ENCODE data around the gene CTPS2. TPM values are rescaled to one million over a fixed set of nuclear protein-coding genes. Genes with fewer than 3 reads are reported as not detected.
"Not testable (repeated sequence)": the region's sequence is repeated elsewhere in the genome, so short reads cannot be mapped to it uniquely, and the experiment has no call there.

The CTPS2 gene
- total RNA-seq, 1 donor from 2014 or later, result 16.4 TPM

- no peak for DNase-seq (ENCODE audit: low read depth)
- no peak overlapping the region for H3K4me3 ChIP-seq (ENCODE audit: low read depth, low read length)
- no peak for TF ChIP-seq CTCF (conservative IDR thresholded peaks at IDR 0.05; ENCODE audit: low read depth, low read length)
These were observed 102.3 kb downstream of the CTPS2 start for GRCh38 chrX:16610121-16610621.

- no peak for DNase-seq (ENCODE audit: low read depth)
- TF ChIP-seq CTCF (conservative IDR thresholded peaks at IDR 0.05; ENCODE audit: low read depth, low read length), result no peak
- no peak overlapping the region for H3K4me3 ChIP-seq (ENCODE audit: low read depth, low read length)
These were observed 106.2 kb downstream of the CTPS2 start for GRCh38 chrX:16606142-16606720.

GRCh38 chrX:16604337-16604736, 108.1 kb downstream of the CTPS2 start:
- no peak for TF ChIP-seq CTCF (conservative IDR thresholded peaks at IDR 0.05; ENCODE audit: low read depth, low read length)
- H3K4me3 ChIP-seq (ENCODE audit: low read depth, low read length), result no peak overlapping the region
- no peak for DNase-seq (ENCODE audit: low read depth)

GRCh38 chrX:16603822-16604221, 108.6 kb downstream of the CTPS2 start:
- no peak for DNase-seq (ENCODE audit: low read depth)
- TF ChIP-seq CTCF (conservative IDR thresholded peaks at IDR 0.05; ENCODE audit: low read depth, low read length), result no peak

GRCh38 chrX:16603235-16603634, 109.2 kb downstream of the CTPS2 start:
- not testable (repeated sequence) for DNase-seq (ENCODE audit: low read depth); H3K4me3 ChIP-seq (ENCODE audit: low read depth, low read length)

More at GRCh38 chrX:16603822-16604221, 108.6 kb downstream of the CTPS2 start:
- H3K4me3 ChIP-seq (ENCODE audit: low read depth, low read length), result no peak overlapping the region

GRCh38 chrX:16601885-16602284, 110.6 kb downstream of the CTPS2 start:
- no peak for DNase-seq (ENCODE audit: low read depth)
- no peak overlapping the region for H3K4me3 ChIP-seq (ENCODE audit: low read depth, low read length)
- no peak for TF ChIP-seq CTCF (conservative IDR thresholded peaks at IDR 0.05; ENCODE audit: low read depth, low read length)

GRCh38 chrX:16594490-16594889, 118.0 kb downstream of the CTPS2 start:
- no peak overlapping the region for H3K4me3 ChIP-seq (ENCODE audit: low read depth, low read length)
- TF ChIP-seq CTCF (conservative IDR thresholded peaks at IDR 0.05; ENCODE audit: low read depth, low read length), result no peak
- DNase-seq (ENCODE audit: low read depth), result no peak
